HEK293 (cell line): ENCODE measurements around the gene SYT10.

Experiments used
- CTCF ChIA-PET: fragments of 350-600 bp; formaldehyde crosslinking; extraction: SDS; loops from one replicate; lab custom pipeline; 2021; ENCODE audit warnings: antibody characterized with exemption; lab: Yijun Ruan, JAX
- POLR2A ChIA-PET: fragments of 300-600 bp; formaldehyde crosslinking; extraction: SDS; loops from one replicate; lab custom pipeline; 2020; ENCODE audit warnings: antibody characterized with exemption, inconsistent platforms; lab: Yijun Ruan, JAX
- H3K27ac ChIP-seq: fragments of 200-500 bp; sonication (Bioruptor generic); 2 replicates; pipeline ENCODE4 v1.5.1; 2014; ENCODE audit warnings: low read depth, low read length, control low read depth, inconsistent platforms; ENCODE audit errors: extremely low read depth
- H3K36me3 ChIP-seq, 2 experiments: fragments of 200-500 bp in 1 of 2; sonication (Bioruptor generic) in 1 of 2; 1 replicate in 1 of 2; 2 replicates in 1 of 2; pipeline ENCODE4 v1.5.1; 2014 to 2017; ENCODE audit warnings: inconsistent platforms in 2 of 2, low read length in 2 of 2; ENCODE audit not compliant: control insufficient read depth in 2 of 2, insufficient read depth in 1 of 2
- H3K4me1 ChIP-seq: fragments of 200-500 bp; sonication (Bioruptor generic); 2 replicates; pipeline ENCODE4 v1.5.1; 2014; ENCODE audit warnings: mild to moderate bottlenecking, low read length, inconsistent platforms; ENCODE audit not compliant: control insufficient read depth, insufficient read depth
- H3K4me3 ChIP-seq: 2 replicates; pipeline ENCODE4 v1.5.1; 2011; ENCODE audit warnings: low read depth, mild to moderate bottlenecking, control low read depth, low read length, moderate library complexity
- H3K9me3 ChIP-seq: fragments of 200-500 bp; sonication (Bioruptor generic); 2 replicates; pipeline ENCODE4 v1.5.1; 2014; ENCODE audit warnings: low read depth, low read length, inconsistent platforms; ENCODE audit not compliant: control insufficient read depth, insufficient read depth
- AEBP2 ChIP-seq: fragments of 450-650 bp; formaldehyde crosslinking; IDR thresholded peaks from 2 replicates; pipeline ENCODE4 v1.5.1; 2016; ENCODE audit warnings: missing biosample characterization, missing genetic modification characterization, borderline replicate concordance
- PRDM10 ChIP-seq: fragments of 450-650 bp; formaldehyde crosslinking; IDR thresholded peaks from 2 replicates; pipeline ENCODE4 v1.5.1; 2016; ENCODE audit warnings: missing biosample characterization, missing genetic modification characterization
- ZEB2 ChIP-seq: fragments of 450-650 bp; formaldehyde crosslinking; IDR thresholded peaks from 2 replicates; pipeline ENCODE4 v1.5.1; 2016; ENCODE audit warnings: missing biosample characterization, missing genetic modification characterization
- ZNF121 ChIP-seq: fragments of 450-650 bp; formaldehyde crosslinking; IDR thresholded peaks from 2 replicates; pipeline ENCODE4 v1.5.1; 2016; ENCODE audit warnings: missing biosample characterization, missing genetic modification characterization
- ZNF221 ChIP-seq: fragments of 450-650 bp; formaldehyde crosslinking; IDR thresholded peaks from 2 replicates; pipeline ENCODE4 v1.5.1; 2017; ENCODE audit warnings: missing biosample characterization, missing genetic modification characterization, borderline replicate concordance
- ZNF354C ChIP-seq: fragments of 450-650 bp; formaldehyde crosslinking; IDR thresholded peaks from 2 replicates; pipeline ENCODE4 v1.5.1; 2016; ENCODE audit warnings: missing biosample characterization, missing genetic modification characterization, low read depth, borderline replicate concordance
- ZNF404 ChIP-seq: fragments of 450-650 bp; formaldehyde crosslinking; IDR thresholded peaks from 2 replicates; pipeline ENCODE4 v1.5.1; 2017; ENCODE audit warnings: missing biosample characterization, missing genetic modification characterization
- ZNF561 ChIP-seq: fragments of 450-650 bp; IDR thresholded peaks from 2 replicates; pipeline ENCODE4 v1.5.1; 2018; ENCODE audit warnings: missing biosample characterization, missing genetic modification characterization, borderline replicate concordance

SYT10 gene

GRCh38 chr12:33330940-33331339 lies 108.7 kb downstream of the SYT10 start:
- CTCF ChIA-PET, result no interaction called here
- no peak overlapping the region for H3K4me3 ChIP-seq
- no peak overlapping the region for H3K27ac ChIP-seq
- POLR2A ChIA-PET, result no interaction called here
- no peaks in the 10 kb centered on the region for H3K36me3 ChIP-seq
- no peaks in the 10 kb centered on the region for H3K9me3 ChIP-seq
- no peaks in the 10 kb centered on the region for H3K4me1 ChIP-seq
- no peak for TF ChIP-seq ZNF561 (tag by site-specific recombination)
- TF ChIP-seq PRDM10 (tag by site-specific recombination), result no peak
- no peak for TF ChIP-seq ZEB2 (tag by site-specific recombination)
- no peak for TF ChIP-seq ZNF404
- TF ChIP-seq ZNF221, result no peak
- TF ChIP-seq AEBP2 (tag by site-specific recombination), result no peak
- TF ChIP-seq ZNF121 (tag by site-specific recombination), result no peak
- no peak for TF ChIP-seq ZNF354C (tag by site-specific recombination)
